Islet of Langerhans (tissue), 1 donor: ENCODE measurements around the gene TUBGCP3.

Experiments used
- FAIRE-seq: peaks from one replicate; lab custom pipeline; 2011; peaks lifted over from hg19 to GRCh38; lab: Jason Lieb, UNC

The TUBGCP3 gene

GRCh38 chr13:112452380-112453206 is 135.4 kb downstream of the TUBGCP3 start:
- no peak for FAIRE-seq

- no peak for FAIRE-seq
Measured at GRCh38 chr13:112451512-112452379, 136.2 kb downstream of the TUBGCP3 start.

- FAIRE-seq: peak; percentile 95
Measured at GRCh38 chr13:112450904-112451240, 137.1 kb downstream of the TUBGCP3 start.

- FAIRE-seq: no peak
Measured at GRCh38 chr13:112450118-112450903, 137.6 kb downstream of the TUBGCP3 start.

- no peak for FAIRE-seq
Measured at GRCh38 chr13:112449545-112449930, 138.4 kb downstream of the TUBGCP3 start.

- no peak for FAIRE-seq
Measured at GRCh38 chr13:112448621-112449544, 139.1 kb downstream of the TUBGCP3 start.

GRCh38 chr13:112447761-112448603 is 140.0 kb downstream of the TUBGCP3 start:
- no peak for FAIRE-seq

- FAIRE-seq: no peak
Measured at GRCh38 chr13:112447306-112447705, 140.6 kb downstream of the TUBGCP3 start.

GRCh38 chr13:112446867-112447266 is 141.1 kb downstream of the TUBGCP3 start:
- no peak for FAIRE-seq

- no peak for FAIRE-seq
Measured at GRCh38 chr13:112446347-112446861, 141.5 kb downstream of the TUBGCP3 start.

GRCh38 chr13:112445411-112446271 is 142.3 kb downstream of the TUBGCP3 start:
- FAIRE-seq: no peak

- FAIRE-seq: no peak
Measured at GRCh38 chr13:112444416-112445399, 143.2 kb downstream of the TUBGCP3 start.

- FAIRE-seq: no peak
Measured at GRCh38 chr13:112443995-112444311, 144.0 kb downstream of the TUBGCP3 start.

GRCh38 chr13:112443191-112443994 is 144.6 kb downstream of the TUBGCP3 start:
- FAIRE-seq: no peak

GRCh38 chr13:112442483-112443090 is 145.4 kb downstream of the TUBGCP3 start:
- FAIRE-seq: no peak

- FAIRE-seq: no peak
Measured at GRCh38 chr13:112441779-112442310, 146.1 kb downstream of the TUBGCP3 start.

- FAIRE-seq: no peak
Measured at GRCh38 chr13:112441226-112441625, 146.7 kb downstream of the TUBGCP3 start.
